Measurements from ENCODE around the gene KIAA1549.

DNA sequence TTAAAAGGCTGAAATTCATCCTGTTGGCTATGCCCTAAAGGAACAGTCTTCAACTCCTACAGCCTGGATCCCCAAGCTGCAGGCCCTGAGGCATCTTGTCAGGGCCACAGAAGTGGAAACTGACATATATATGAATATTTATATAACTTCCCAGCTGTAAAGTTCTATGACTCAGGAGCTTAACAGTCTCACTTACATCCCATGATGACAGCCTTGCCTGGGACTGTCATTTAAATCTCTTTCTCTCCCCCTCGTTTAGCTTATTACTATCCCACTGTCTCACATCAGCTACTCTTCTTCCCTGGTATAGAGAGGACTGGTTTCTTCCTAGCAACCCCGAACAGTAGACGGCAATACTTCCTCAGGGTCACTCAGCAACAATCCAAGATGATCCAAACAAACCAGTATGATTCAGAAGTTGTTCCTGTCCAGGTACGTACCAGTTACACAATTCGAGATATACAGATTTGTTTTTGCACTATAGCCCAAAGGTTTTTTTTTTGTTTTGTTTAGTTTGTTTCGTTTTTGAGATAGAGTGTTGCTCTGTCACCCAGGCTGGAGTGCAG is 22.7 kb downstream of the KIAA1549 start:
- TF ChIP-seq, protein P1, sequence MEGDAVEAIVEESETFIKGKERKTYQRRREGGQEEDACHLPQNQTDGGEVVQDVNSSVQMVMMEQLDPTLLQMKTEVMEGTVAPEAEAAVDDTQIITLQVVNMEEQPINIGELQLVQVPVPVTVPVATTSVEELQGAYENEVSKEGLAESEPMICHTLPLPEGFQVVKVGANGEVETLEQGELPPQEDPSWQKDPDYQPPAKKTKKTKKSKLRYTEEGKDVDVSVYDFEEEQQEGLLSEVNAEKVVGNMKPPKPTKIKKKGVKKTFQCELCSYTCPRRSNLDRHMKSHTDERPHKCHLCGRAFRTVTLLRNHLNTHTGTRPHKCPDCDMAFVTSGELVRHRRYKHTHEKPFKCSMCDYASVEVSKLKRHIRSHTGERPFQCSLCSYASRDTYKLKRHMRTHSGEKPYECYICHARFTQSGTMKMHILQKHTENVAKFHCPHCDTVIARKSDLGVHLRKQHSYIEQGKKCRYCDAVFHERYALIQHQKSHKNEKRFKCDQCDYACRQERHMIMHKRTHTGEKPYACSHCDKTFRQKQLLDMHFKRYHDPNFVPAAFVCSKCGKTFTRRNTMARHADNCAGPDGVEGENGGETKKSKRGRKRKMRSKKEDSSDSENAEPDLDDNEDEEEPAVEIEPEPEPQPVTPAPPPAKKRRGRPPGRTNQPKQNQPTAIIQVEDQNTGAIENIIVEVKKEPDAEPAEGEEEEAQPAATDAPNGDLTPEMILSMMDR (IDR thresholded peaks at IDR 0.05) = no peak
- TF ChIP-seq EP300 (IDR thresholded peaks at IDR 0.05) = no peak

All from tibial nerve (tissue), 4 donors.